H1 (cell line): ENCODE results near the gene ARID2. TPM values are rescaled to one million over a fixed set of nuclear protein-coding genes. Genes with fewer than 3 reads are reported as not detected.
A peak's percentile ranks its signal among the peaks of the same experiment; 100 is the strongest.

ENCODE experiments used
- CTCF ChIA-PET: fragments of 300-600 bp; sonication (Branson Sonifier 250); formaldehyde crosslinking; loops from one replicate; lab custom pipeline; 2021; ENCODE audit not compliant: partially characterized antibody; lab: Charles Lee
- POLR2A ChIA-PET: fragments of 300-600 bp; sonication (Branson Sonifier 250); formaldehyde crosslinking; loops from one replicate; lab custom pipeline; 2021; ENCODE audit warnings: inconsistent platforms; ENCODE audit not compliant: partially characterized antibody; lab: Charles Lee
- DNase-seq, 2 experiments: peaks; one replicate each; pipeline versions ENCODE4 v3.0.0 to v3.0.0-alpha.2; 2010 to 2022; ENCODE audit warnings: low spot score in 2 of 2, low read depth in 1 of 2, mixed read lengths in 1 of 2
- FAIRE-seq: peaks from 2 replicates; lab custom pipeline; 2011; peaks lifted over from hg19 to GRCh38; lab: Jason Lieb, UNC
- H2AFZ ChIP-seq: 2 replicates; pipeline ENCODE4 v1.8.1; 2012; ENCODE audit warnings: low read length, inconsistent platforms
- H2AK5ac ChIP-seq: 2 replicates; pipeline ENCODE4 v1.6.1; 2013; ENCODE audit warnings: low read depth, low read length
- H2BK120ac ChIP-seq: replicated peaks from 2 replicates; pipeline ENCODE3; 2013; ENCODE audit warnings: low read depth, low read length, inconsistent platforms
- H2BK12ac ChIP-seq: 2 replicates; pipeline ENCODE4 v1.6.1; 2013; ENCODE audit warnings: low read depth, low read length
- H2BK15ac ChIP-seq: 2 replicates; pipeline ENCODE4 v1.6.1; 2013; ENCODE audit warnings: low read length
- H2BK20ac ChIP-seq: 2 replicates; pipeline ENCODE4 v1.6.1; 2013; ENCODE audit warnings: low read length
- H2BK5ac ChIP-seq: 2 replicates; pipeline ENCODE4 v1.6.1; 2013; ENCODE audit warnings: low read depth, low read length
- H3K14ac ChIP-seq: 2 replicates; pipeline ENCODE4 v1.6.1; 2013; ENCODE audit warnings: inconsistent platforms; ENCODE audit not compliant: insufficient read length
- H3K18ac ChIP-seq: 2 replicates; pipeline ENCODE4 v1.6.1; 2013; ENCODE audit warnings: low read length; ENCODE audit errors: extremely low read depth
- H3K23ac ChIP-seq: 2 replicates; pipeline ENCODE4 v1.6.1; 2013; ENCODE audit warnings: inconsistent platforms; ENCODE audit not compliant: insufficient read length
- H3K23me2 ChIP-seq: 2 replicates; pipeline ENCODE4 v1.6.1; 2013; ENCODE audit warnings: low read depth, low read length
- H3K27ac ChIP-seq: 2 replicates; pipeline ENCODE4 v1.6.1; 2011; ENCODE audit warnings: low read depth, low read length, inconsistent platforms
- H3K27me3 ChIP-seq, 4 experiments: replicated peaks in 1 of 4; 1 replicate in 1 of 4; 2 replicates in 3 of 4; pipeline versions ENCODE4 v1.6.1 to v1.8.1; 2011 to 2013; ENCODE audit warnings: low read length in 3 of 4, mild to moderate bottlenecking in 3 of 4, inconsistent platforms in 2 of 4, mixed read lengths in 2 of 4, moderate library complexity in 1 of 4; ENCODE audit not compliant: control insufficient read depth in 3 of 4, insufficient read depth in 3 of 4; ENCODE audit errors: extremely low read depth in 1 of 4
- H3K36me3 ChIP-seq, 4 experiments: 2 replicates each; pipeline versions ENCODE4 v1.6.1 to v1.8.1; 2011 to 2013; ENCODE audit warnings: mild to moderate bottlenecking in 4 of 4, low read length in 3 of 4, moderate library complexity in 2 of 4, control low read depth in 1 of 4, inconsistent platforms in 1 of 4; ENCODE audit not compliant: insufficient read depth in 4 of 4, control insufficient read depth in 2 of 4
- H3K4ac ChIP-seq: replicated peaks from 2 replicates; pipeline ENCODE3; 2013; ENCODE audit warnings: low read length, low read depth, mixed read lengths, inconsistent platforms; ENCODE audit not compliant: insufficient read length
- H3K4me1 ChIP-seq, 4 experiments: replicated peaks in 1 of 4; 1 replicate in 1 of 4; 2 replicates in 3 of 4; pipeline versions ENCODE4 v1.6.1 to v1.8.1; 2011 to 2013; ENCODE audit warnings: low read length in 3 of 4, inconsistent platforms in 2 of 4, mixed read lengths in 1 of 4; ENCODE audit not compliant: insufficient read depth in 4 of 4, control insufficient read depth in 3 of 4
- H3K4me2 ChIP-seq, 2 experiments: 2 replicates each; pipeline versions ENCODE4 v1.6.1 to v1.8.1; 2011 to 2013; ENCODE audit warnings: low read depth in 2 of 2, low read length in 2 of 2, control low read depth in 1 of 2, inconsistent platforms in 1 of 2, mild to moderate bottlenecking in 1 of 2; ENCODE audit not compliant: insufficient read depth in 1 of 2
- H3K4me3 ChIP-seq, 4 experiments: fragments of 200-600, 300-600 bp in 1 of 4; sonication (generic), shearing (Covaris generic), sonication (Bioruptor Twin) in 1 of 4; 2 replicates each; pipeline versions ENCODE4 v1.5.1 to v1.8.1; 2011 to 2016; ENCODE audit warnings: low read length in 4 of 4, low read depth in 3 of 4, control low read depth in 2 of 4, inconsistent platforms in 2 of 4, mild to moderate bottlenecking in 2 of 4, mixed read lengths in 1 of 4, moderate library complexity in 1 of 4; ENCODE audit not compliant: insufficient read depth in 2 of 4; ENCODE audit errors: extremely low read depth in 1 of 4
- H3K56ac ChIP-seq: replicated peaks from 2 replicates; pipeline ENCODE3; 2013; ENCODE audit warnings: low read depth, mild to moderate bottlenecking, mixed read lengths, low read length, inconsistent platforms; ENCODE audit not compliant: insufficient read length
- H3K79me1 ChIP-seq: 2 replicates; pipeline ENCODE4 v1.6.1; 2013; ENCODE audit warnings: low read depth, low read length, control low read depth
- H3K79me2 ChIP-seq, 2 experiments: 2 replicates each; pipeline versions ENCODE4 v1.6.1 to v1.8.1; 2012 to 2013; ENCODE audit warnings: low read length in 2 of 2, mild to moderate bottlenecking in 2 of 2, inconsistent platforms in 1 of 2; ENCODE audit not compliant: insufficient read depth in 2 of 2, control insufficient read depth in 1 of 2
- H3K9ac ChIP-seq, 4 experiments: replicated peaks in 1 of 4; 1 replicate in 1 of 4; 2 replicates in 3 of 4; pipeline versions ENCODE4 v1.6.1 to v1.8.1; 2011 to 2013; ENCODE audit warnings: low read depth in 3 of 4, low read length in 3 of 4, control low read depth in 2 of 4, mild to moderate bottlenecking in 2 of 4, moderate library complexity in 2 of 4, inconsistent platforms in 1 of 4; ENCODE audit errors: extremely low read depth in 1 of 4
- H3K9me3 ChIP-seq, 2 experiments: 2 replicates each; pipeline versions ENCODE4 v1.6.1 to v1.8.1; 2012 to 2013; ENCODE audit warnings: mild to moderate bottlenecking in 2 of 2, moderate library complexity in 2 of 2, control low read depth in 1 of 2, inconsistent platforms in 1 of 2, low read depth in 1 of 2, low read length in 1 of 2, mixed read lengths in 1 of 2; ENCODE audit not compliant: insufficient read depth in 2 of 2
- H4K20me1 ChIP-seq, 2 experiments: replicated peaks in 1 of 2; 2 replicates each; pipeline versions ENCODE3 to v1.8.1; 2011 to 2013; ENCODE audit warnings: inconsistent platforms in 2 of 2, low read length in 2 of 2, mild to moderate bottlenecking in 1 of 2; ENCODE audit not compliant: insufficient read depth in 2 of 2, control insufficient read depth in 1 of 2
- H4K5ac ChIP-seq: 2 replicates; pipeline ENCODE4 v1.6.1; 2013; ENCODE audit warnings: low read length, low read depth, mixed read lengths, inconsistent platforms; ENCODE audit not compliant: insufficient read length
- H4K8ac ChIP-seq: 2 replicates; pipeline ENCODE4 v1.8.0; 2013; ENCODE audit warnings: mild to moderate bottlenecking, moderate library complexity, low read length, inconsistent platforms; ENCODE audit not compliant: insufficient read depth; ENCODE audit errors: extremely low read depth
- H4K91ac ChIP-seq: replicated peaks from 2 replicates; pipeline ENCODE3; 2013; ENCODE audit warnings: low read length, mixed read lengths, inconsistent platforms; ENCODE audit not compliant: insufficient read length
- CREB1 ChIP-seq: IDR thresholded peaks from 2 replicates; pipeline ENCODE4 v1.6.1; 2012; ENCODE audit warnings: inconsistent platforms
- MAFK ChIP-seq: IDR thresholded peaks from 2 replicates; pipeline ENCODE4 v1.6.1; 2012; ENCODE audit warnings: low read depth, mild to moderate bottlenecking, improper control_type of control experiment, low read length
- WGBS, 2 experiments: shearing (Covaris generic) in 1 of 2; methylation state at CpG; one replicate each; pipeline versions ENCODE4 v1.1.6 to v1.1.7; 2013 to 2015; ENCODE audit warnings: low lambda C conversion rate in 2 of 2, mixed read lengths in 2 of 2, inconsistent platforms in 1 of 2, low coverage in 1 of 2, missing lambda C conversion rate in 1 of 2; ENCODE audit not compliant: insufficient replicate concordance in 2 of 2, insufficient coverage in 1 of 2, insufficient read length in 1 of 2; ENCODE audit errors: extremely low coverage in 1 of 2, missing lambda C conversion rate in 1 of 2; 5-methylcytosine and 5-hydroxymethylcytosine counted together
- polyA plus RNA-seq, 7 experiments: library from polyadenylated mRNA; depleted of rRNA in 3 of 7; stranded (reverse) in 5 of 7; unstranded in 2 of 7; fragments of >200 nt in 5 of 7; fragments of 200-250 nt in 2 of 7; gene quantifications; 1 replicate in 5 of 7; 2 replicates in 1 of 7; 4 replicates in 1 of 7; pipeline versions ENCODE4 v1.2.1 to v1.2.3, GENCODE V29; 2011 to 2013; ENCODE audit warnings: missing spikeins in 2 of 7, mixed read lengths in 2 of 7
- total RNA-seq: library from RNA; stranded (reverse); fragmentation: NEBNext Ultra II Directional; extraction: Animal tissue kit (Norgen Biotek cat#: 25700); gene quantifications from 2 replicates; pipeline ENCODE4 v1.2.1, GENCODE V29; 2021

The ARID2 gene
- total and polyA plus RNA-seq, 2 of the 8 experiments (the other 6 are each of a cell fraction or from before 2014, with no cell fraction given): 32.0 to 45.2 TPM

GRCh38 chr12:45866299-45866698 is 136.8 kb downstream of the ARID2 start:
- no peak for FAIRE-seq
- DNase-seq: no peak
- POLR2A ChIA-PET: no interaction called here
- H2BK12ac ChIP-seq: no peak overlapping the region
- no peak overlapping the region for H4K91ac ChIP-seq
- WGBS, 2 experiments: 81% methylated on average over 1 of the region's 1 CpG; no CpG with 5 or more reads in 1 of the 2 experiments
- no peak overlapping the region for H2BK15ac ChIP-seq
- no peaks in the 10 kb centered on the region for H3K9me3 ChIP-seq
- no peak overlapping the region for H3K56ac ChIP-seq
- H3K18ac ChIP-seq: no peak overlapping the region
- no peak overlapping the region for H2AFZ ChIP-seq
- no peak overlapping the region for H3K23ac ChIP-seq
- no peaks in the 10 kb centered on the region for H3K4me1 ChIP-seq
- no peaks in the 10 kb centered on the region for H3K79me1 ChIP-seq
- no peak overlapping the region for H3K4me3 ChIP-seq
- no peak overlapping the region for H2BK20ac ChIP-seq
- CTCF ChIA-PET: interaction anchor here (1.4 kb wide), 1 partner anchor 16 kb away, joined by 3 read pairs; no protein-coding TSS in a partner anchor
- H3K27me3 ChIP-seq: no peaks in the 10 kb centered on the region
- H3K4me2 ChIP-seq: no peak overlapping the region
- no peak overlapping the region for H3K4ac ChIP-seq
- H4K20me1 ChIP-seq: peaks cover 0 to 2% of the 10 kb centered on the region in 2 experiments
- H4K8ac ChIP-seq: no peak overlapping the region
- TF ChIP-seq MAFK: peak; percentile 91
- TF ChIP-seq CREB1: no peak
- H2BK5ac ChIP-seq: no peak overlapping the region
- H3K23me2 ChIP-seq: no peaks in the 10 kb centered on the region
- H2BK120ac ChIP-seq: no peak overlapping the region
- H3K79me2 ChIP-seq: 0 out of 4 replicates have a peak, but pooled peaks cover 0 to 5% of the 10 kb centered on the region in 2 experiments
- H2AK5ac ChIP-seq: no peak overlapping the region
- peaks cover 2 to 27% (median 3%) of the 10 kb centered on the region in 4 experiments; a peak in 4 of 8 replicates for H3K36me3 ChIP-seq
- no peak overlapping the region for H4K5ac ChIP-seq
- no peak overlapping the region for H3K27ac ChIP-seq
- H3K9ac ChIP-seq: no peak overlapping the region
- H3K14ac ChIP-seq: no peak overlapping the region
